NOMO-1 treated with dmso at 0.1 percent for 144 hours (cell line): ENCODE results near the gene PROS1.
A peak's percentile ranks its signal among the peaks of the same experiment; 100 is the strongest.

Experiments used
- DNase-seq: peaks from one replicate; lab custom pipeline; 2025; ENCODE audit not compliant: unreplicated experiment; lab: John Stamatoyannopoulos, UW

The PROS1 gene

GRCh38 chr3:93973131-93974126, at the start of gene PROS1:
PROS1 (minus strand) TSS chr3:93973896; CDS start chr3:93973749, 147 bp downstream.
- DNase-seq = peak; percentile 39

GRCh38 chr3:94020293-94020692, 46.6 kb upstream of the PROS1 start:
- DNase-seq = no peak

GRCh38 chr3:94019659-94020058, 46.0 kb upstream of the PROS1 start:
- no peak for DNase-seq

GRCh38 chr3:94015025-94015424, 41.3 kb upstream of the PROS1 start:
- DNase-seq = no peak

GRCh38 chr3:94012185-94012584, 38.5 kb upstream of the PROS1 start:
- no peak for DNase-seq

GRCh38 chr3:94011233-94011711, 37.6 kb upstream of the PROS1 start:
- DNase-seq = no peak

- no peak for DNase-seq
Measured at GRCh38 chr3:94009608-94010007, 35.9 kb upstream of the PROS1 start.

- no peak for DNase-seq
Measured at GRCh38 chr3:94008253-94008652, 34.6 kb upstream of the PROS1 start.

GRCh38 chr3:94004301-94004910, 30.7 kb upstream of the PROS1 start:
- DNase-seq = no peak

- DNase-seq = no peak
Measured at GRCh38 chr3:94001827-94002495, 28.3 kb upstream of the PROS1 start.

GRCh38 chr3:94001191-94001590, 27.5 kb upstream of the PROS1 start:
- no peak for DNase-seq

- DNase-seq = no peak
Measured at GRCh38 chr3:93994056-93994455, 20.4 kb upstream of the PROS1 start.

- DNase-seq = no peak
Measured at GRCh38 chr3:93992207-93992606, 18.5 kb upstream of the PROS1 start.

- no peak for DNase-seq
Measured at GRCh38 chr3:93991631-93992030, 17.9 kb upstream of the PROS1 start.

- DNase-seq = no peak
Measured at GRCh38 chr3:93989241-93989640, 15.5 kb upstream of the PROS1 start.

GRCh38 chr3:93988764-93989163, 15.1 kb upstream of the PROS1 start:
- no peak for DNase-seq

- no peak for DNase-seq
Measured at GRCh38 chr3:93988283-93988682, 14.6 kb upstream of the PROS1 start.

GRCh38 chr3:93984618-93985017, 10.9 kb upstream of the PROS1 start:
- DNase-seq = no peak

- no peak for DNase-seq
Measured at GRCh38 chr3:93983408-93983807, 9.7 kb upstream of the PROS1 start.

- no peak for DNase-seq
Measured at GRCh38 chr3:93981649-93982048, 8.0 kb upstream of the PROS1 start.

- peak; percentile 95 for DNase-seq
Measured at GRCh38 chr3:93979850-93980676, 6.4 kb upstream of the PROS1 start, which contains the start of gene ARL13B. ARL13B (plus strand) TSS chr3:93980155; CDS start chr3:93980424, 269 bp downstream.
